ENCODE measurements around the gene TBKBP1. TPM values are rescaled to one million over a fixed set of nuclear protein-coding genes. Genes with fewer than 3 reads are reported as not detected.

The TBKBP1 gene
- polyA plus RNA-seq, 3 donors = 27.4 to 37.7 (median 31.6) TPM

DNA sequence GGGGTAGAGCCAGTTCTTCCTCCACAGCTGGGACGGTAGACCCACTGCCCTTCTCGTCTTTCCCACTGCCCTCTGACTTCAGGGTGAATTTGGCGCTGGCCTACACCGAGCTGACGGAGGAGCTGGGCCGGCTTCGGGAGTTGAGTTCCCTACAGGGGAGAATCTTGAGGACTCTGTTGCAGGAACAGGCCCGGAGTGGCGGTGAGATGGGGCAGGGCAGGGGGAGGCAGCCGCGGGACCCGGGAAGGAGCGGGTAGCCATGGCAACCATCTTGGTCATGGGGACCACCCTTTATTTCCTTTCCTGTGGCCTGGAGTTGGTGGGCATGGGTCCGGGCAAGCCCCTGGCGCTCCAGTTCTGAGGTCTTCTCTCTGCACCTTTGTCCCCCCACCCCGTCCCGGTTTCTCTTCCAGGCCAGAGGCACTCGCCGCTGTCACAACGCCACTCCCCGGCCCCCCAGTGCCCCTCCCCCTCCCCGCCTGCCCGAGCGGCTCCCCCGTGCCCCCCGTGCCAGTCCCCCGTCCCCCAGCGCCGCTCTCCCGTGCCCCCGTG lies 14.4 kb downstream of the TBKBP1 start:
- DNase-seq (ENCODE audit: extremely low read depth in 1 of 11, low read depth in 9 of 11, low spot score in 4 of 11) = no peak

DNA sequence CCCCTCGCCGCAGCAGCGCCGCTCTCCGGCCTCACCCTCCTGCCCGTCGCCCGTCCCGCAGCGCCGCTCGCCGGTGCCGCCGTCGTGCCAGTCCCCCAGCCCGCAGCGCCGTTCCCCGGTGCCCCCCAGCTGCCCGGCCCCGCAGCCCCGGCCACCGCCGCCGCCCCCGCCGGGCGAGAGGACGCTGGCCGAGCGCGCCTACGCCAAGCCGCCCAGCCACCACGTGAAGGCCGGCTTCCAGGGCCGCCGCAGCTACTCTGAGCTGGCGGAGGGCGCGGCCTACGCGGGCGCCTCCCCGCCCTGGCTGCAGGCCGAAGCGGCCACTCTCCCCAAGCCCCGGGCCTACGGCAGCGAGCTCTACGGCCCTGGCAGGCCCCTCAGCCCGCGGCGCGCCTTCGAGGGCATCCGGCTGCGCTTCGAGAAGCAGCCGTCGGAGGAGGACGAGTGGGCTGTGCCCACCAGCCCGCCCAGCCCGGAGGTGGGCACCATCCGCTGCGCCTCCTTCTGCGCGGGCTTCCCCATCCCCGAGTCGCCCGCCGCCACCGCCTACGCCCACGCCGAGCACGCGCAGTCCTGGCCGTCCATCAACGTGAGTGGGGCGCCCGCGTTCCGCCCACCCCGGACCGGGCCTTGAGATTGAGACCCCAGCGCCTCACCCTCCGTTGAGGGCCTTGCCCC lies 15.0 kb downstream of the TBKBP1 start:
- DNase-seq (ENCODE audit: extremely low read depth in 1 of 11, low read depth in 9 of 11, low spot score in 4 of 11) = no peak

DNA sequence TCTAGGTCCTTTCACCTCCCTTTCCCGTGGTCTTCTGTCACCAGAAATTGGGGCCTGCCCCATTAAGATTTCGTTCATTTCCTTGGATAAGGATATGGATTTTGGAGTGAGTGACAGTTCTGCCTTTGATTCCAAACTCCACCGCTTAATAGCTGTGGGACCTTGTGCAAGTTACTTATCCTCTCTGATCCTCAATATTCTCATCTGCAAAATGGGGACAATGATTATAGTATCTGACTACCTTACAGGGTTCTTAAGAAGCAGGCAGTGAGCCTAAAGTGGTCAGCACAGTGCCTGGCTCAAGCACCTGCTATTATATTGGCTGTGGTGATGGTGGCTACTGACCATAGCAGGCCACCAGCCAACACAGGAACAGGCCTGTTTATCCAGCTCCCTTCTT lies 15.6 kb downstream of the TBKBP1 start:
- DNase-seq (ENCODE audit: extremely low read depth in 1 of 11, low read depth in 9 of 11, low spot score in 4 of 11) = no peak

DNA sequence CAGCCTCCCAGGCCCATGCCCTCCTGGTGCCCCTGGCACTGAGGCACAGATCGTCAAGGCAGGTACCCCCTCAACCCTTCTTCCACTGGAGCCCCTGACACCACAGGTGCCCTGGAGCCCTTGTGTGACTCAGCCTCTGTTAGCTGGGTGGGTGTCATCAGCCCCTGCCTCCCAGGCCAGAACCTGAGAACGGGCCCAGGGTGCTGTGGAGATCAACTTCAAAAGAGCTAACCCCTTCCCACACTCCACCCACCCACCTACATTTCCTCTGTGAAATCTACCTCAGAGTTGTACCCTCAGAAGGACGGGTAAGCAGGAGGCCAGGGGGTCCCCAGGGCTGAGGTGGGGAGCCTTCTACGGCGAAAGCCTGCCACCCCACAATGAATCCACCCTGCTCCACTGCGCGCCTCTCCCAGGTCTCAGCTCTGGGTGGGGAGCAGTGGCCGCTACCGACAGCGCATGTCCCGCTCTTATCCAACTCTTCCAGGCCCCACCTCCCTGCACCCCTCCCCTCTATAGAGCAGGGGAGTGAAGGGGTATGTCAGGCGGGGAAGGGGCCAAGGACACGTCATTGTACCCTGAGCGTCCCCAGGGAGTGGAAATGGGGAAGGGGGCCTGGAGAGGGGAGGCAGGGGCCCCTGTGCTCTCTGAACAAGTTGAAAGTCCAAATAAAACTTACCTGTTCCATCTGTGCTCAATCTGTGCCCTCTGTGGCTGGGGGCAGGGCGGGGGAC lies 17.6 kb downstream of the TBKBP1 start:
- no peak for DNase-seq (ENCODE audit: extremely low read depth in 1 of 11, low read depth in 9 of 11, low spot score in 4 of 11)

DNA sequence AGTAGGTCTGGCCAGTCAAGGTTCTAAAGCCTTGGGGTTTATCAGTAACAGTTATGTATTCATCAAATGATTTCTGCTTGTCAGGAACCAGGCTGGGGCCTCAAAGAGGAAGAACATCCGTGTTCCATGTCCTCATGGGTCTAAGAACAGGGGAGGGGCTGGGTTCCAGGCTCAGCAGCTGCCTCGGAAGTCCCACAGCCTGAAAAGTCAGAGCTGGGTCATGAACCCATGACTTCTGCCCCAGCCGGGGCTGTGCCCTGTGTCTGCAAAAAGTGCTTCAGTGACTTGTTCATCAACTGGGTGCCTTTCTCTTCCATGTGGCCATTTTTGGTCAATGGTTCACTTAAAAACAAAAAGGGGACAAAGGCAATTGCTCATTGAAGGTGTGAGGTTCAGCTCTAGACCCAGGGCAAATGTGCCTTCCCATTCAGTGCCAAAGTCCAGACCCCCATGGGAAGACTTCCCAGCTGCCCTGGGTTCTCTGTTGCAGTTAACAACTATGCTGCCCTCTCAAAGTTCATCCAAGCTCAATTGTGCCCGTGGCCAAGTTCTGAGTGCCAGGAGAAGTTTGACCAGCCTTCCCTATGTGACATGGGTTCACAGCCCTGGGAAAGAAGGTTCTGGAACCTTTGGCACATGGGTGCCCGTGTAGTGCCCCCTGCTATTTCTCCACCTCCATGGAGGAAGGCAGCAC lies 18.5 kb downstream of the TBKBP1 start:
- no peak for DNase-seq (ENCODE audit: extremely low read depth in 1 of 11, low read depth in 9 of 11, low spot score in 4 of 11)

DNA sequence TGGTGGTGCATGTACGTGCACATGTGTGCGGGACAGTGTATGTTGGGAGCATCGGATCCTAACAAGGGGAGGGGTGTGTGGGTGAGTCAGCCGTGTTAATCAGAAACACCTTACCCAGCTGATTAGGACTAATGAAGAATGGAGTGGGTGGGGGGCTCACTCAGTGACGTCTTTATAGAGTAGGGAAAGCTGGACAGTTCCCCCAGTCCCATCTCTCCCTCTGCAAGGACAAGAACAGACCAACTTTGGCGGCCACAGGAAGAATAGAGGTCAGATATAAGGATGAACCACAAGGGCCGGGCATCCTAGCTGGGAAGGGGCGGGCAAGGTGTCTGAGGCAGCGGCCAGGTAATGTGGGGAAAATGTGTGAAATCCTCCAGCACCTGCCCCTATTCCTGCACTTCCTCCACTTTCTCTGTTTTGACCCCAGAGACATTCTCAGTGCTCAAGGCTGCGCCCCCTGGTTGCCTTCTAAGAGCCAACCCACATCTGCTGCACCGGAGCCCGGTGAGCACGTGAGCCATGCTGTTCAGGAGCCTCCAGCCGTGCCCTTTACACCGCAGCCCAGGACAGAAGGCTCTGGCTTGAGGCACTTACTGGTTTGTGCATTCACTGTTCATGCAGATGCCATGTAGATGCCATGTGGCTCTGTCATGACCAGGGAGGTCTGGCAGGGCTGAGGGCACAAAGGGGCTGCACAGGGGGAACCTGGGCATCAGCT lies 20.2 kb downstream of the TBKBP1 start:
- no peak for DNase-seq (ENCODE audit: extremely low read depth in 1 of 11, low read depth in 9 of 11, low spot score in 4 of 11)

DNA sequence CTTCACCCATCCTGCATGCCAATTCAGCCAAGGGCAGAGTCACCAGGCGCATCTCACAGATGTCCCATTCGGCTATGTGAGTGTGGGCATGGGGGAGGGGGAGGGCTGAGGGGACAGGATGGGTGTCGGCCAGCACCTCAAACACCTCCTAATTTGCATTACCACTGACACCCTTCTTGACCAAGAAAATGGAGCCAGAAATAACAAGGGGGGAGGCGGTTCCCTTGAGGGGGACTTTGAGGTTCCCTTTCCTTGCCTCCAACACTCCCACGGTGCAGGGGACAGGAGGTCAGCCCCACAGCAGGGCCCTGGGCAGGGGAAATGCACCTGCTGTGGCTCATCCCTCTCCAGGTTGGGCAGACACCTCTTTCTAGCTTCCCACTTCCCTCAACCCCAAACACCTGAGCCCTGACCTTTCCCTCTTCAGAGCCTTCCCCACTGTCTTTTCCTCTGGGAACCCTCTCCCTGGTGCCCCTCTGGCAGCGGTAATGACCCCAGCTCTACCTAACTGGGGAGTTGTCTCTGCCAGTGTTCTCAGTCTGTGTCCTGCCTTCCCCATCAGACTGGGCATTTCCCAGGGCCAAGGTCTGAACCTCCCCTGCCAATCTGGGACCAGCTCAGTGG lies 20.9 kb downstream of the TBKBP1 start:
- no peak for DNase-seq (ENCODE audit: extremely low read depth in 1 of 11, low read depth in 9 of 11, low spot score in 4 of 11)

DNA sequence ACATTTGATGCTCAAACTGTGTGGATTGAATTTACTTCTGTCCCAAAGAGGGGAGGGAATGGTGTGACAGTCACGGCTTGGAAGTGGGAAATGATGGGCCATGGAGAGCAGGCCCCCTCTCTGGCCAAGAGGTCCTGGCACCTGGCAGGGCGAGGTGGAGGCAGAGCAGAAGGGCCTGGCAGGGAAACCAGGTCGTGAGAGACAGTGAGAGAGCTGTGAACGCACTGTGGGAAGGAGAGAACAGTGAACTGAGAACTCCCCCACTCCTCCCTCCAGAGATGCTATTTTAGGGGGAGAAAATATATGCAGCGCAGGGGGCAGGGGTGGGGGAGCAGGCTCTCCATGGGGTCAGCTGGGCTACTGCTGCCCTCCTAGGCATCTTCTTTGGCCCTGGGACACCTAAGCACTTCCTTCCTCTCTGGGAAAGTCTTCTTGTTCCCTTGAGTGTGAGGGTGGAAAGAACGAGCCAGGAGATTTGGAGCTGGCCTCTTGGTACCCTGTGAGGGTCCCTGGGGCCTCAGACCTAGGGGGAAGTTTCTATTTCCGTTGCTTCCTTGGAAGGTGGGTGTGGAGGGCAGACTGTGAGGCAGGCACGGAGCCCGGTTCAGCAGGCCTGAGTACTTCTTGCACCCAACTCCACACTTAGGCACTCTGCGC lies 21.8 kb downstream of the TBKBP1 start:
- DNase-seq (ENCODE audit: extremely low read depth in 1 of 11, low read depth in 9 of 11, low spot score in 4 of 11) = no peak

DNA sequence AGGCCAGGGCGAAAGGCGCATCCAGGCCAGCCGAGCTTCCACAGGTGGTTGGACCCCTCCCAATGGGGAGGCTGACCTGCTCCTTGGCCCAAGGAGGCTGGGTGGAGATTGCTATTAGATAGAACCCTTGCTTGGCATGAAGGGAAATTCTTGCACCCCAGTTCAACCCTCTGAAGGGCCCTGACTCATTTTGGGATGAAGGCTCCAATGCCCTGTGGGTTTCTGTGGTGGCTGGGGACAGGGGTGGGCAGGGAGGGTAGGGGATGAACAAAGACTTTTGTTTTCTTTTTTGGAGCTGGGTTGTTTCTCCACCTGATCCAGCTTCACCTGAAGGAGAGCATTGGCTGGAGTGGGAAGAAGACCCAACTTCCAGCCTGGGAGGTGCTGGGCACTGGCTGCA lies 22.4 kb downstream of the TBKBP1 start:
- no peak for DNase-seq (ENCODE audit: extremely low read depth in 1 of 11, low read depth in 9 of 11, low spot score in 4 of 11)

DNA sequence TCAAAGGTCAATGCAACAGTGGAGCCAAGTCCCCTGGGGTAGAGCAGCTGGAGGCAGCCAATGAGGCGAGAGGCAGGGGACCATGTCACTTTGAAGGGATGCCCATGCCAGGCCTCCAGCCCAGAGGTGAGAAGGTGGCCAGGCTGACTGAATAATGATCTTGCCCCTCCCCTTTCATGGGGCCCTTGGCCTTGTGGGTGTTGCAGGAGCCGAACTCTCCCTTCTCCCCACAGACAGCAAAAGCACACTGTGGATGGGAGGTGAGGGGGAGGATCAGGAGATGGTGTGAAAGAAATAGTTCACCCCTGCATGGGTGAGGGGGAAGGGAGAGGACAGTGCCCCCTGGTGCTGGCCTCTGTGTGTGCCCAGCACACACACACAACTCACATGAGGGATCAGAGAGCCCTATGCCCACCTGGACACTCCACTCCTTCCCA lies 23.3 kb downstream of the TBKBP1 start:
- no peak for DNase-seq (ENCODE audit: extremely low read depth in 1 of 11, low read depth in 9 of 11, low spot score in 4 of 11)

DNA sequence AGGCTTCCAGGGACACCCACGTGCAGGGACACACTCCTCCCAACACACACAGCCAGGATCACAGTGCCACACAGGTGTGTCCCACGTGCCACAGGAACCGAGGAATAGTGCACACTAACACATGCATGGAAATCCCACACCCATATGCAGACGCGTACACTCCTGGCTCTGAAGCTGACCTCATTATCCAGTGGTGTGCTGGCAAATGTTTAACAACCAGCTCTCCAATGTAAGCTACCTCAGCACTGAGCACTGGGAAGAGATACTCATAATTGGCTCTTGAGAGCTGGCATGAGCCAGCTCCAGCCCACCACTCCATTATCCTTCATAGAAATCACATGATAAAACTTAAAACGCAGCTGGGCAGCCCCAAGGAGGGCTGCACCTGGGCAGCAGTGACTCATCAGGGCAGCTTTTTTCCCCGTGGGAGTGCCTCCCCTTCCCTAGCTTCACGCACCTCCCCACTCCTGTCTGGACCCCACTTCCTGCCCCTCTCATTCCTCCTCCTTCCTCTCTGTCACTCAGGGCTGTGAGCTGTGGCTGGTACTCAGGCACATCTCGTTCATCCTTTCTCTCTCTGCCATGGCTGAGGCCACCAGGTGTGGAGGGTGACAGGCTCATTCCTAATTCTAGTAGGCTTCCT lies 24.1 kb downstream of the TBKBP1 start:
- no peak for DNase-seq (ENCODE audit: extremely low read depth in 1 of 11, low read depth in 9 of 11, low spot score in 4 of 11)

DNA sequence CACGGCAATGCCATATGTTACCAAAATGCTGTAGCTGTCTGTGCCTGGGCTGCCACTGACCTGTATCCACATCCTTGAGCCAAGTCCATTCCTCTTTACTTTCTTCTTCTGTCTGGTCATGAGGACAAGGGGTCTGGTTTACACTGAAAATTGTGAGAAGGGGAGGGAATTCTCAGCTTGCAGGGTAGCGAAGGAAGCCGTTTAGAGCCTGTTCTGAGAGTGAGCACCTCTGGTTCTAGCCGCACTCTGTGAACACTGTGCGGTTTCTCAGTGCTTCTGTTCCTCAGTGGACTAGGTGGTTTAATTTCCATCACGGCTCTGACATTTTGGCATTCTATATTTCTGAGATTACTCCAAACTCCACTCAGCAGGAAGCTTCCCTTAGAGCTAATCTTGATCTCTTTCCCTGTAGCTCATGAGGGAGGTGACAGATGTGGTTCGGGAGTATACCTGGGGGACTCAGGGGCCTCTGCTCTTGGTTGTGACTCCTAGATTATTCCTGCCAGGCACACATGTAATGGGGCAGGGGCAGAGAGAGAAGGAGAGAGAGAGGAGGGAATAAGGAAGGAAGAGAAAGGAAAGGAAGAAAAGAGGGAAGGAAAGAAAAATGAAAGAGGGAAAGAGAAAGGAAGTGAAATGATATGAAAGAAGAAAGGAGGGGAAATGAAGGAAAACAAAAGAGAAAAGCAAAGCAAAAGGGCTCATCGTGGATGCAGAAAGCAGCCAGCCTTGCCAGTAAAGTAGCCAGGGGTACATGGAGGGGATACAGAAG lies 24.9 kb downstream of the TBKBP1 start:
- DNase-seq (ENCODE audit: extremely low read depth in 1 of 11, low read depth in 9 of 11, low spot score in 4 of 11) = no peak

DNA sequence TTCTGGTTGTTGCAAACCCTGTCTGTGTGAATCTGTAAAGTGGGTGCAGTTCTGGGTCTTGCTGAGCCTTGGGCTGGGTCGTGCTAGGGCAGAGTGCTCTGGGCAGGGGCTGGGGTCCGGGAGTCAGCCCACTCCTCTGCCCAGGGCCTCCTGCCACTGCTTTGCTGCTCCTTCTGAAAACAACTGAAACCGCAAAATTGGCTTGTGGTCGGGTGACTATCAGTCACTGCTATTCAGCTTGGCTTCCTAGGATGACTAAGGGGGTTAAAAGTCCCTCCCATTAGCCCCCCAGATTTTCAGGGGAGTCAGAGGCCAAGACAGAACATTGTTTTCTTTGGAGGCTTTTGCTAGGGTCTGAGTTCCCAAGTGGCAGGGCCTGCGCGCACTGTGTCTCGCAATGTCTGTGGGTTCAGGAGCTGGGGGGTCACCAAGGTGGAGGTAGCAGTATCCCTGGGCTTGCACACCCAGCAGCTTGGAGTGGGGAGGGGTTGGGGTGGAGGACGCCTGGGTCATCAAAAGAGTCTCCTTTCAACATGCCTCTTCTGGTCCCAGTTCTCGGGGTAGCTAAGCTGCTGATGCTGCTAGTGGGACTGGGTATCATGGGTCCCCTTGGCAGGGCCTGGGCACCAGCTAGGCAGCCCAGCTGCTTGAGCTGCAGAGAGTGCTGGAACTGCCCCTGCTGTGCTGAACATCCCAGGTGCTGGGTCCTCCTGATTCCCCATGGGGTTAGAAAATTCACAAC lies 25.6 kb downstream of the TBKBP1 start:
- DNase-seq (ENCODE audit: extremely low read depth in 1 of 11, low read depth in 9 of 11, low spot score in 4 of 11) = no peak

DNA sequence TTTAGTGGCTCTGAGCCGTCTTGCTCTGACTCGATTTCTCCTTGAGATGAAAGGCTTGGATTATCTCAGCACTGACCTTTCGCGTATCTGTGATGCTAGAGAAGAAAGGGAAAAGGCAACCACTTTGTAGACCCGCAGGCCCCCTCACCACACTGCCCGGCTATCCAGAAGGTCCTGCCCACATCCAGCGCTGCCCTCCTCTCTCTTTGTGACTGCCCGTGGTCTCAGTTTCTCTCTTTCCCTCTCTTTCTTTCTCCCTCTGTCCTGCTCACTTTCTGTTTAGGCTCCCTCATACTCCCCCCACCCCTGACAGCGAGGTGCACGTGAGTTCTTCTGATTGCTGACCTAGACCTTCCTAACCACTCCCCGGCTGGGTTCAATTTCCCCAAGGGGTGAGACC lies 26.2 kb downstream of the TBKBP1 start:
- no peak for DNase-seq (ENCODE audit: extremely low read depth in 1 of 11, low read depth in 9 of 11, low spot score in 4 of 11)

DNA sequence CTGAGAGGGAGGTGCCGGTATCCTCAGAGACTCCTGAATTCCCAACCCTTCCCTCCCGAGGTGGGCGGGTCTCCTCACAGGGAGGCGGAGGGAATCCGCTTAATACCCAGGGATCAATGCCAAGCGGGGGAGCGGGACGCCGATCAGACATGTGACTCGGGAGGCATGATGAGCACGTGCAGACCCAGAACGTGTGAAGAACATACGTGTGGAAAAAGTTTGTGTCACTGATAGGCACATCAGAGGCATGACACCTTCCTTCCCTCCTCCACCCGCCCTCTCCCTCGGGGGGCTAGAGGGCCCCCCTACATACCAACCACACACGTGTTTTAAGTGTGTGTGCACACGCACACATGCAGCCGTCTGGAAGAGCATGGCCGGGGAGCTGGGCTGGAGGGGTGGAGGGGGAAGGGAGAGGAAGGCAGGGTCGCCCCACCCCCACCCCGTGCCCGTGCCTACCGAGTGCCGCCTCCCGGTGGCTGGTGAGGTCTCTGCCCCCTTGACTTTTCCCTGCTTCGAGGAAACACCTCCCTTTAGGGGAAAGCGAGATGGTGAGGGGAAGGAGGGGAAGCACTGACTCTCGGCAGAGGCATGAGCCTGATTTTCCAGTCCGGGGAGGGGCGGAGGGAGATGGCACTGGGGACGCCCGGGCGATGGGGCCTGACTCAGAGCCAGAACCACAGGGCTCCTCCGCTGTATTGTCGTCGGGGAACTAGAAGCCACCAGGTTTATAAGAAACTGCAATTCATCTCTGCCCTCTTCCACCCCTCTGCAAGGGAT lies 27.0 kb downstream of the TBKBP1 start:
- DNase-seq (ENCODE audit: extremely low read depth in 1 of 11, low read depth in 9 of 11, low spot score in 4 of 11) = no peak

DNA sequence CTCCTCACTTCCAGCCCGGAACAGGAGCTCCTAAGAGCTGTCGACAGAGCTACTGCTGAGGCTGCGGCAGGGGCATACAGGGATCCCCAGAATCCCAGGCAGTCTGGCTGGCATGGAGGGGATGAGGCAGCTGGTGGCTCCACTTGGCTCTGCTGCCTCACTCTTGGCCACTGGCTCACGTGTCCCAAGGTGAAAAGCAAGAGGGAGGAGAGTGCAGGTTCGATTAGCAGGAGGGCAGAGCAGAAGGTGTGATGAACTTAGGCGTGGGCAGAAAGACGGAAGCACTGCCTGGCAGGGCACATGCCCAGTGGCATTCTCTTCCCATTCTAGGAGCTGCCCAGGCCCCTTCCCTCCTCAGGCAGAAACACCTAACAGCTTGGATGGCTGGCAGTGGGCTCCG lies 27.8 kb downstream of the TBKBP1 start:
- DNase-seq (ENCODE audit: extremely low read depth in 1 of 11, low read depth in 9 of 11, low spot score in 4 of 11) = no peak
